Measurements from ENCODE around the gene RPF1.

GRCh38 chr1:84525779-84526178 is 46.7 kb downstream of the RPF1 start:
- TF ChIP-seq MXI1 (conservative IDR thresholded peaks at IDR 0.05; ENCODE audit: poor library complexity, severe bottlenecking): no peak
- no peak for TF ChIP-seq TAF1 (IDR thresholded peaks at IDR 0.05; ENCODE audit: low read depth)
- TF ChIP-seq CTCF (IDR thresholded peaks at IDR 0.05; ENCODE audit: poor library complexity, severe bottlenecking): no peak

Measured in neural cell (in vitro differentiated cells).